ENCODE measurements around the gene CYLD. TPM values are rescaled to one million over a fixed set of nuclear protein-coding genes. Genes with fewer than 3 reads are reported as not detected.

CYLD gene
- total and polyA plus RNA-seq, 2 donors (not counting 3 experiments of a cell fraction or from before 2014, with no cell fraction given): 7.4 to 21.5 TPM

DNA sequence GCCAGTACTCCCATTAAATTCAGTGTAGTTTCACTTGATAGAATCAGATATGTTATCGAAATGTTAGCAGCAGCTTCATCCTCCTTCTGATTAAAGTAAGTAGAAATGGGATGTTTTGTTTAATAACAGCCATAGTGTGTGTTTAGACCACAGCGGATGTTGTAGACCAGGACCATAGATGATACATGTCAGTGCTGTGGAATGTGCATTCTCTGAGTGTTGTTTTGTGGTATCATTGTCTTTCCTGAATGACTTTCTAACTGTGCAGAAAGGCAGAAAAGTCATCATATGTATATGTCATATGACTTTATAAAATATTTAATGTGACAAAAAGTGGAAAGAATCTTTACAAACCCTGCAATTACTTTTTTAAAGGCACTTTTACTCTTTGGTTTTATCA is 55.6 kb downstream of the CYLD start:
- POLR2A ChIA-PET: no interaction called here
- H3K9me1 ChIP-seq (replicated peaks; ENCODE audit: control insufficient read depth, extremely low read depth, insufficient read depth, low read length): no peaks in the 10 kb centered on the region
- BruUV-seq (replicated peaks): no TSS peak
- no peak overlapping the region for H3K4me2 ChIP-seq (ENCODE audit: insufficient read depth, low read length)
- H2AFZ ChIP-seq (ENCODE audit: low read depth, low read length): no peak overlapping the region
- no peak for TF ChIP-seq MYC (IDR thresholded peaks at IDR 0.05; ENCODE audit: low read depth, low read length)
- H3K27me3 ChIP-seq (ENCODE audit: control insufficient read depth in 2 of 2, insufficient read depth in 2 of 2, low read length in 2 of 2): no peaks in the 10 kb centered on the region
- no peak overlapping the region for H3K9ac ChIP-seq (replicated peaks; ENCODE audit: extremely low read depth, insufficient read depth, low read length)
- H3K4me1 ChIP-seq (ENCODE audit: control insufficient read depth, extremely low read depth, insufficient read depth, low read length): no peaks in the 10 kb centered on the region
- peaks cover 0 to 7% of the 10 kb centered on the region in 2 experiments for H3K36me3 ChIP-seq (ENCODE audit: control insufficient read depth in 2 of 2, extremely low read depth in 1 of 2, insufficient read depth in 2 of 2, low read length in 2 of 2)
- DNase-seq (ENCODE audit: low read depth, low spot score) (no peak), FAIRE-seq (no peak)
- H3K27ac ChIP-seq (ENCODE audit: insufficient read depth, low read depth, low read length): no peak overlapping the region
- H3K9me3 ChIP-seq (replicated peaks; ENCODE audit: control insufficient read depth, insufficient read depth, low read length): no peaks in the 10 kb centered on the region
- dilution Hi-C loops (cut with MboI; ENCODE audit: extremely low pct_ligation_motif_present, low sequenced_read_pairs): no loop called here
- no peak overlapping the region for H3K4me3 ChIP-seq (replicated peaks in 1 of 3; ENCODE audit: insufficient read depth in 1 of 3, low read depth in 1 of 3, low read length in 3 of 3)
- intact Hi-C loops (cut with micrococcal nuclease): no loop called here
- H4K20me1 ChIP-seq (replicated peaks; ENCODE audit: control insufficient read depth, extremely low read depth, insufficient read depth, low read length): no peaks in the 10 kb centered on the region
- CTCF ChIA-PET: interaction anchor here (1.4 to 6.3 kb wide), 2 partner anchors 8 to 11 kb away, joined by 4 to 69 read pairs; no protein-coding TSS in a partner anchor
- H3K79me2 ChIP-seq (ENCODE audit: control insufficient read depth, insufficient read depth, low read length): no peaks in the 10 kb centered on the region

GRCh38 chr16:50800074-50800473 is 58.2 kb downstream of the CYLD start:
- Histone ChIP-seq H4K20me1 (replicated peaks; ENCODE audit: control insufficient read depth, extremely low read depth, insufficient read depth, low read length) (no peaks in the 10 kb centered on the region), H3K27me3 (ENCODE audit: control insufficient read depth in 2 of 2, insufficient read depth in 2 of 2, low read length in 2 of 2) (no peaks in the 10 kb centered on the region), H3K9me1 (replicated peaks; ENCODE audit: control insufficient read depth, extremely low read depth, insufficient read depth, low read length) (no peaks in the 10 kb centered on the region), H3K27ac (ENCODE audit: insufficient read depth, low read depth, low read length) (no peak overlapping the region), H3K9me3 (replicated peaks; ENCODE audit: control insufficient read depth, insufficient read depth, low read length) (no peaks in the 10 kb centered on the region), H3K9ac (replicated peaks; ENCODE audit: extremely low read depth, insufficient read depth, low read length) (no peak overlapping the region), H3K79me2 (ENCODE audit: control insufficient read depth, insufficient read depth, low read length) (no peaks in the 10 kb centered on the region), H2AFZ (ENCODE audit: low read depth, low read length) (no peak overlapping the region), H3K4me2 (ENCODE audit: insufficient read depth, low read length) (no peak overlapping the region), H3K4me3 (replicated peaks in 1 of 3; ENCODE audit: insufficient read depth in 1 of 3, low read depth in 1 of 3, low read length in 3 of 3) (no peak overlapping the region), H3K4me1 (ENCODE audit: control insufficient read depth, extremely low read depth, insufficient read depth, low read length) (no peaks in the 10 kb centered on the region), H3K36me3 (ENCODE audit: control insufficient read depth in 2 of 2, extremely low read depth in 1 of 2, insufficient read depth in 2 of 2, low read length in 2 of 2) (peaks cover 0 to 4% of the 10 kb centered on the region in 2 experiments)
- intact Hi-C loops (cut with micrococcal nuclease) (no loop called here), dilution Hi-C loops (cut with MboI; ENCODE audit: extremely low pct_ligation_motif_present, low sequenced_read_pairs) (no loop called here)
- FAIRE-seq (no peak), DNase-seq (ENCODE audit: low read depth, low spot score) (no peak)
- no peak for TF ChIP-seq EZH2 (IDR thresholded peaks at IDR 0.05; ENCODE audit: borderline replicate concordance, low read depth, low read length, severe bottlenecking)
- TF ChIP-seq FOS (IDR thresholded peaks at IDR 0.05; ENCODE audit: borderline replicate concordance, insufficient read depth, low read length): no peak
- TF ChIP-seq, protein P1, sequence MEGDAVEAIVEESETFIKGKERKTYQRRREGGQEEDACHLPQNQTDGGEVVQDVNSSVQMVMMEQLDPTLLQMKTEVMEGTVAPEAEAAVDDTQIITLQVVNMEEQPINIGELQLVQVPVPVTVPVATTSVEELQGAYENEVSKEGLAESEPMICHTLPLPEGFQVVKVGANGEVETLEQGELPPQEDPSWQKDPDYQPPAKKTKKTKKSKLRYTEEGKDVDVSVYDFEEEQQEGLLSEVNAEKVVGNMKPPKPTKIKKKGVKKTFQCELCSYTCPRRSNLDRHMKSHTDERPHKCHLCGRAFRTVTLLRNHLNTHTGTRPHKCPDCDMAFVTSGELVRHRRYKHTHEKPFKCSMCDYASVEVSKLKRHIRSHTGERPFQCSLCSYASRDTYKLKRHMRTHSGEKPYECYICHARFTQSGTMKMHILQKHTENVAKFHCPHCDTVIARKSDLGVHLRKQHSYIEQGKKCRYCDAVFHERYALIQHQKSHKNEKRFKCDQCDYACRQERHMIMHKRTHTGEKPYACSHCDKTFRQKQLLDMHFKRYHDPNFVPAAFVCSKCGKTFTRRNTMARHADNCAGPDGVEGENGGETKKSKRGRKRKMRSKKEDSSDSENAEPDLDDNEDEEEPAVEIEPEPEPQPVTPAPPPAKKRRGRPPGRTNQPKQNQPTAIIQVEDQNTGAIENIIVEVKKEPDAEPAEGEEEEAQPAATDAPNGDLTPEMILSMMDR (IDR thresholded peaks at IDR 0.05; ENCODE audit: extremely low read depth in 1 of 2, insufficient read depth in 1 of 2, low read depth in 1 of 2, low read length in 2 of 2): no peak
- no peak for TF ChIP-seq GATA2 (IDR thresholded peaks at IDR 0.05; ENCODE audit: insufficient read depth, insufficient read length, low read depth, low read length)
- no peak for TF ChIP-seq POLR2A (IDR thresholded peaks at IDR 0.05; ENCODE audit: low read depth, low read length)
- TF ChIP-seq MYC (IDR thresholded peaks at IDR 0.05; ENCODE audit: low read depth, low read length): no peak
- TF ChIP-seq JUN (IDR thresholded peaks at IDR 0.05; ENCODE audit: borderline replicate concordance, insufficient read depth, insufficient read length, low read depth): no peak
- TF ChIP-seq, protein P2, sequence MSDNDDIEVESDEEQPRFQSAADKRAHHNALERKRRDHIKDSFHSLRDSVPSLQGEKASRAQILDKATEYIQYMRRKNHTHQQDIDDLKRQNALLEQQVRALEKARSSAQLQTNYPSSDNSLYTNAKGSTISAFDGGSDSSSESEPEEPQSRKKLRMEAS (IDR thresholded peaks at IDR 0.05; ENCODE audit: insufficient read depth, insufficient read length): no peak
- no peak for TF ChIP-seq POLR2AphosphoS5 (IDR thresholded peaks at IDR 0.05; ENCODE audit: insufficient read depth, low read depth, low read length)
- ChIA-PET POLR2A (no interaction called here), CTCF (interaction anchor here (0.6 kb wide), 1 partner anchor 641 kb away, joined by 3 read pairs; no protein-coding TSS in a partner anchor)
- no TSS peak for BruUV-seq (replicated peaks)

Measured in endothelial cell of umbilical vein (primary cell).